ENCODE measurements around the gene SLC13A3.

SLC13A3 gene

GRCh38 chr20:46652699-46653098 lies 1.4 kb upstream of the SLC13A3 start:
- H3K27ac ChIP-seq (replicated peaks), result no peak overlapping the region
- H3K4me3 ChIP-seq (replicated peaks; ENCODE audit: insufficient read depth, low read length), result no peak overlapping the region
- TF ChIP-seq CTCF (IDR thresholded peaks at IDR 0.05; ENCODE audit: insufficient read depth, low read length), result no peak
- no peak for TF ChIP-seq POLR2AphosphoS5 (IDR thresholded peaks at IDR 0.05; ENCODE audit: low read depth)
- no peak for TF ChIP-seq SPI1 (IDR thresholded peaks at IDR 0.05; ENCODE audit: borderline replicate concordance, low read depth)
- TF ChIP-seq GABPA (IDR thresholded peaks at IDR 0.05; ENCODE audit: low read depth), result no peak
- no peak for DNase-seq (ENCODE audit: low read depth in 1 of 2, low spot score in 1 of 2)
- peaks cover 30% of the 10 kb centered on the region for H3K27me3 ChIP-seq (ENCODE audit: insufficient read depth, poor library complexity, severe bottlenecking)

- Histone ChIP-seq H3K27ac (replicated peaks) (no peak overlapping the region), H3K27me3 (ENCODE audit: insufficient read depth, poor library complexity, severe bottlenecking) (peaks cover 32% of the 10 kb centered on the region), H3K4me3 (replicated peaks; ENCODE audit: insufficient read depth, low read length) (no peak overlapping the region)
- no peak for DNase-seq (ENCODE audit: low read depth in 1 of 2, low spot score in 1 of 2)
- TF ChIP-seq GABPA (IDR thresholded peaks at IDR 0.05; ENCODE audit: low read depth), result no peak
- TF ChIP-seq POLR2AphosphoS5 (IDR thresholded peaks at IDR 0.05; ENCODE audit: low read depth), result no peak
- TF ChIP-seq SPI1 (IDR thresholded peaks at IDR 0.05; ENCODE audit: borderline replicate concordance, low read depth), result no peak
- no peak for TF ChIP-seq REST (IDR thresholded peaks at IDR 0.05; ENCODE audit: insufficient replicate concordance, low read depth)
- no peak for TF ChIP-seq CTCF (IDR thresholded peaks at IDR 0.05; ENCODE audit: insufficient read depth, low read length)
These were observed 626 bp downstream of the SLC13A3 start for GRCh38 chr20:46650575-46651090.

GRCh38 chr20:46649965-46650542 lies 1.2 kb downstream of the SLC13A3 start:
- Histone ChIP-seq H3K4me3 (replicated peaks; ENCODE audit: insufficient read depth, low read length) (no peak overlapping the region), H3K27me3 (ENCODE audit: insufficient read depth, poor library complexity, severe bottlenecking) (peaks cover 32% of the 10 kb centered on the region), H3K27ac (replicated peaks) (no peak overlapping the region)
- no peak for TF ChIP-seq CTCF (IDR thresholded peaks at IDR 0.05; ENCODE audit: insufficient read depth, low read length)
- TF ChIP-seq POLR2AphosphoS5 (IDR thresholded peaks at IDR 0.05; ENCODE audit: low read depth), result no peak
- no peak for TF ChIP-seq GABPA (IDR thresholded peaks at IDR 0.05; ENCODE audit: low read depth)
- no peak for TF ChIP-seq REST (IDR thresholded peaks at IDR 0.05; ENCODE audit: insufficient replicate concordance, low read depth)
- no peak for TF ChIP-seq SPI1 (IDR thresholded peaks at IDR 0.05; ENCODE audit: borderline replicate concordance, low read depth)
- no peak for DNase-seq (ENCODE audit: low read depth in 1 of 2, low spot score in 1 of 2)

GRCh38 chr20:46649650-46649949 lies 1.7 kb downstream of the SLC13A3 start:
- H3K27me3 ChIP-seq (ENCODE audit: insufficient read depth, poor library complexity, severe bottlenecking), result peaks cover 34% of the 10 kb centered on the region
- H3K4me3 ChIP-seq (replicated peaks; ENCODE audit: insufficient read depth, low read length), result no peak overlapping the region
- no peak for DNase-seq (ENCODE audit: low read depth in 1 of 2, low spot score in 1 of 2)
- H3K27ac ChIP-seq (replicated peaks), result no peak overlapping the region
- TF ChIP-seq POLR2AphosphoS5 (IDR thresholded peaks at IDR 0.05; ENCODE audit: low read depth) (no peak), GABPA (IDR thresholded peaks at IDR 0.05; ENCODE audit: low read depth) (no peak), SPI1 (IDR thresholded peaks at IDR 0.05; ENCODE audit: borderline replicate concordance, low read depth) (no peak), REST (IDR thresholded peaks at IDR 0.05; ENCODE audit: insufficient replicate concordance, low read depth) (no peak), CTCF (IDR thresholded peaks at IDR 0.05; ENCODE audit: insufficient read depth, low read length) (no peak)

All from HL-60 (cell line).